Mesendoderm (in vitro differentiated cells): Measurements from ENCODE around the gene HIP1R.

Experiments
- DNase-seq: peaks from one replicate; pipeline ENCODE4 v3.0.0; 2013
- H2AK5ac ChIP-seq: 2 replicates; pipeline ENCODE4 v1.6.1; 2013; ENCODE audit warnings: low read length, inconsistent platforms
- H2BK120ac ChIP-seq: 2 replicates; pipeline ENCODE4 v1.6.1; 2013; ENCODE audit warnings: low read depth, mild to moderate bottlenecking, low read length, moderate library complexity, mixed read lengths
- H2BK15ac ChIP-seq: replicated peaks from 2 replicates; pipeline ENCODE4 v1.6.1; 2013; ENCODE audit warnings: low read depth, mild to moderate bottlenecking, moderate library complexity
- H2BK5ac ChIP-seq: 2 replicates; pipeline ENCODE4 v1.6.1; 2013; ENCODE audit warnings: low read length, inconsistent platforms
- H3K18ac ChIP-seq: 2 replicates; pipeline ENCODE4 v1.6.1; 2013; ENCODE audit warnings: mild to moderate bottlenecking, low read length, mixed read lengths
- H3K23ac ChIP-seq: one replicate; pipeline ENCODE4 v1.6.1; 2013; ENCODE audit warnings: low read length
- H3K27ac ChIP-seq: 2 replicates; pipeline ENCODE4 v1.5.1; 2013; ENCODE audit warnings: low read depth, mild to moderate bottlenecking, inconsistent platforms, low read length, moderate library complexity
- H3K27me3 ChIP-seq: 2 replicates; pipeline ENCODE4 v1.6.1; 2013; ENCODE audit warnings: low read length, control low read depth, mild to moderate bottlenecking, inconsistent platforms; ENCODE audit not compliant: insufficient read depth, poor library complexity
- H3K36me3 ChIP-seq: 2 replicates; pipeline ENCODE4 v1.6.1; 2013; ENCODE audit warnings: low read length, inconsistent platforms; ENCODE audit not compliant: control insufficient read depth, insufficient read depth
- H3K4ac ChIP-seq: one replicate; pipeline ENCODE4 v1.6.1; 2013; ENCODE audit warnings: low read depth, mild to moderate bottlenecking, low read length, moderate library complexity
- H3K4me1 ChIP-seq: 2 replicates; pipeline ENCODE4 v1.6.1; 2013; ENCODE audit warnings: low read depth, low read length, inconsistent platforms; ENCODE audit not compliant: control insufficient read depth
- H3K4me2 ChIP-seq: 2 replicates; pipeline ENCODE4 v1.6.1; 2013; ENCODE audit warnings: low read length
- H3K4me3 ChIP-seq: 2 replicates; pipeline ENCODE4 v1.5.1; 2013; ENCODE audit warnings: mild to moderate bottlenecking, low read length
- H3K56ac ChIP-seq: one replicate; pipeline ENCODE4 v1.6.1; 2013; ENCODE audit warnings: low read length
- H3K79me1 ChIP-seq: 2 replicates; pipeline ENCODE4 v1.6.1; 2013; ENCODE audit warnings: low read length, inconsistent platforms
- H3K79me2 ChIP-seq: 2 replicates; pipeline ENCODE4 v1.6.1; 2013; ENCODE audit warnings: mild to moderate bottlenecking, low read length; ENCODE audit not compliant: control insufficient read depth, insufficient read depth
- H3K9ac ChIP-seq: 2 replicates; pipeline ENCODE4 v1.6.1; 2013; ENCODE audit warnings: low read length, inconsistent platforms
- H4K5ac ChIP-seq: one replicate; pipeline ENCODE4 v1.6.1; 2013; ENCODE audit warnings: low read length
- H4K8ac ChIP-seq: one replicate; pipeline ENCODE4 v1.6.1; 2013; ENCODE audit warnings: low read depth, mild to moderate bottlenecking, control low read depth, low read length, moderate library complexity
- WGBS: extraction: QIAGEN DNeasy Blood & Tissue Kit; methylation state at CpG from one replicate; pipeline ENCODE4 v1.1.7; 2013; ENCODE audit warnings: low lambda C conversion rate, missing lambda C conversion rate; ENCODE audit not compliant: insufficient coverage; ENCODE audit errors: extremely low coverage; 5-methylcytosine and 5-hydroxymethylcytosine counted together

Gene HIP1R

DNA sequence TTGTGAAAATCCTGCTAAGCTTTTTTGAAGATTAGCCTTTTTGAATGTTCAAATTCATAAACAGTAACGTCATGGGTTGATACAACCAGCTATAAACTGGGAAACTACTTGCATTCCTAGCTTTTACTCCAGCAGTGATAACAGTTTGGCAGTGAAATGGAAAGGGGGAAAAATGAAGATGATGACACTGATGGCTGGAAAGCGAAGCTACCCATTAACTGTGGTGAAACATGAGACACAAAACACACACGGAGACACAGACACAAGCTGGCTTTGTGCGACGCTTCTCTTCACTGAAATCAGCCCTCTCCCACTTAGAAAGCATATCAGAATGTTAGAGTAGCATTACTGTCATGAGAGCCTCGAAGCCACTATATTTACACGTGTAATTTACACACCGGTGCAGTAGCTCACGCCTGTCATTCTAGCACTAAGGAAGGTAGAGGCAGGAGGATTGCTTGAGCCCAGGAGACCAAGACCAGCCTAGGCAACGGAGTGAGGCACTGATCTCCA lies 45.0 kb downstream of the HIP1R start:
- H3K4me3 ChIP-seq = no peak overlapping the region
- no CpG with 5 or more reads among the region's 10 CpGs for WGBS

DNA sequence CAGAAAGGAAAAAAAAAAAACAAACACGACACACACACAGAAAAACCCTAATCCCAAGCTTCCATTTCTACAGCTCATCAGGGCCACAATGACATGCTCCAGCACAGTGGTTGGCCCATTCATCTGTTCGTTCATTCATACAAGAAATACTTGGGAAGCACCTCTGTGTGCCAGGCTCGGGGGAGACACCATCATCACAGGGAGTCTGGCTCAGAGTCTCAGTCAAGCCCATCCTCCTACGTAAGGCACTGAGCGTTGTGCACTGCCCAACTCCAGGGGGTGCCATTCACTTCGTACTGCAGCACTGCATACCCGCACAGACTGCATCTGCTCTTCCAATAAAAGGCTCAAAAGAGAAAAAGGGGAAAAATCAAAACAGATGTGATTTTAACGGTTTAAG lies 45.4 kb downstream of the HIP1R start:
- DNase-seq = peak; percentile 62
- Histone ChIP-seq H4K5ac (no peak overlapping the region), H3K27me3 (peaks cover 2% of the 10 kb centered on the region), H3K56ac (peak overlapping the region; percentile 7), H2BK15ac (no peak overlapping the region), H3K4me1 (no peaks in the 10 kb centered on the region), H2AK5ac (no peak overlapping the region), H3K4me3 (no peak overlapping the region), H3K9ac (no peak overlapping the region), H3K23ac (no peak overlapping the region), H3K18ac (no peak overlapping the region), H3K27ac (no peak overlapping the region), H3K36me3 (no peaks in the 10 kb centered on the region), H4K8ac (no peak overlapping the region), H3K79me2 (no peaks in the 10 kb centered on the region), H3K79me1 (peaks cover 9% of the 10 kb centered on the region), H2BK5ac (no peak overlapping the region), H3K4ac (no peak overlapping the region), H3K4me2 (no peak overlapping the region), H2BK120ac (no peak overlapping the region)
- no CpG with 5 or more reads among the region's 8 CpGs for whole genome bisulfite sequencing

More for the DNA sequence above, 45.0 kb downstream of the HIP1R start:
- Histone ChIP-seq H4K8ac (no peak overlapping the region), H2AK5ac (no peak overlapping the region), H2BK15ac (no peak overlapping the region), H3K23ac (no peak overlapping the region), H3K4me2 (no peak overlapping the region), H2BK120ac (no peak overlapping the region), H3K4ac (no peak overlapping the region), H3K56ac (no peak overlapping the region), H3K27me3 (peaks cover 3% of the 10 kb centered on the region), H3K4me1 (no peaks in the 10 kb centered on the region), H2BK5ac (no peak overlapping the region), H4K5ac (no peak overlapping the region), H3K18ac (no peak overlapping the region), H3K27ac (no peak overlapping the region), H3K79me2 (no peaks in the 10 kb centered on the region), H3K79me1 (peaks cover 9% of the 10 kb centered on the region), H3K36me3 (no peaks in the 10 kb centered on the region), H3K9ac (no peak overlapping the region)
- DNase-seq = no peak

DNA sequence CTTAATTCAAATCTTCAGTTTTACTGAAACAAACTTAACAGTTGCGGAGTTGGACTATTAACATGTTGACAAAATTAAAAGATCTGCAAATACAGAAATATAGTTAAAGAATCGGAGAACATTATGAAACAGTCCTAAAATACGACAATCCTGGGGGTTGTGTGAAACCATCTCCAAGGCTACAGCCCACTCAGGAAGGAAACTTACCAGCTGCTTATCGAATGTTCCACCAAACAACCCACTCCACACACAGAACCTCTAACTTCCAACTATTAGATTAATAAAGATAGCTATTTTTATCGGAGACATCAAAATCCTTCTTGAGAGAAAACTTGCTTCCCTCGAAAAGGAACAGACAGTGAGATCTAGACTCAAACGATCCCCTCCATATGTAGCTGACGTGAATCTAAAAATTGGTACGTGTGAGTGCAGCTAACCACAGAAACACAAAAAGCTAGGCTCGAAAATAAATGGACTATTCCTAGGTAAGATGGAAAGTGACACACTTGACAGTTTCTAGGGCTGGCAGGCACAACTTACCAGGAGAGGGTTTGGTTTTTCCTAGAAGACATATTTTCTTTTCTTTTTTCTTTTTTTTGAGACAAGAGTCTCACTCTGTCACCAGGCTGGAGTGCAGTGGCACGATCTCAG lies 47.8 kb downstream of the HIP1R start:
- Histone ChIP-seq H4K8ac (no peak overlapping the region), H3K56ac (no peak overlapping the region), H2BK15ac (no peak overlapping the region), H2BK5ac (no peak overlapping the region), H3K36me3 (no peaks in the 10 kb centered on the region), H3K23ac (no peak overlapping the region), H3K4me1 (no peaks in the 10 kb centered on the region), H2AK5ac (no peak overlapping the region), H3K4me2 (no peak overlapping the region), H3K18ac (no peak overlapping the region), H3K9ac (no peak overlapping the region), H3K27me3 (peaks cover 2% of the 10 kb centered on the region), H3K79me2 (no peaks in the 10 kb centered on the region), H3K79me1 (peaks cover 15% of the 10 kb centered on the region), H4K5ac (no peak overlapping the region), H3K27ac (no peak overlapping the region), H3K4me3 (no peak overlapping the region), H3K4ac (no peak overlapping the region), H2BK120ac (no peak overlapping the region)
- DNase-seq = no peak
- WGBS = no CpG with 5 or more reads among the region's 11 CpGs

DNA sequence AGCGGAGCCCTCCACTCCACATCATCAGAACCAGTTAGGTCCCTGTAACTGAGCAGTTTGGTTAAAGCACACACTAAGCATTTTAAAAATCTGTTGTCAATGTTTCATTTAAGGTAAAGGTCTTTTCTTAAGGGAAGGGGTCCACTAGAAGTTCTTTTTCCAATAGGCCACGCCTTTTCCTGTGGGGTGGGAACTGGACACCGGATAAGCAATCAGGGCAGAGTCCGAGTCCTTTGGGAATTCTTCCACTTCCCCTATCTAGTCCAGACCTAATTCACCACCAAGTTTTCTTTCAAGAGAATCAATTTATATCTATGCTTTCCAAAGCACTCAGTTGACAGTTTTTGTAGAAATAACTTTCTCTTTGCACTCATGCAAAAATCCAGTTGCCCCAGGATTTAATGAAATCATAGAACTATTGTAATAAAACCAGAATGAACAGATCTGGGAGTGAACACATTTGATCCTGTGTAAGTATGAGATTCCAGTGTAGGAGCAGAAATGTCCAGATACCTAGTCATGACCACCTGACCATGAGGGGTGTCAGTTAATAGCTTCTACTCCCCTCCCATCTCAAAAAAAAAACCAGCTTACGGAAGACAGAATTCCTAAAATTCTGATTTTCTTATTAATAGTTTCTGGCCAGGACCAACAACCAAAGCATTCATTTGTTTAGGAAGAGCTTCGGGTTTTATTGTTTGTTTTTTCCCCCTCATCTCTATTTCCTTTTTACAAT lies 49.0 kb downstream of the HIP1R start:
- H3K4ac ChIP-seq = no peak overlapping the region

DNA sequence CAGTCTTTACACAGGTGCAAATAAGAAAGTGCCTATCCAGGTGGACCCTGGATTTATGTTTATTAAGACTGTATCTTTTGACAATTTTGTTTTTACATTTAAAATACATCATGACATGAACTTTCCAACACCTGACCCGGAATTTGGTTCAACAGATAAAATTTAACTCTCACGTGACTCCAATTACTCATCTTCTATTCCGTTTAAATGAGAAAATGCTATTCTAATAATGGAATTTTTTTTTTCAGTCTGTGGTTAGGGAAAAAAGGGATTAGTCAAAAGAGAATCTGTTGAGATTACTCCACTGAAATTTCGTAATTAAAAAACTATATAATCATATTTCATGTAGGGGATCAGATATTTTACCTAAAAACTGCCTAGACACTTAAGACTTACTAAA lies 49.6 kb downstream of the HIP1R start:
- Histone ChIP-seq H3K9ac (no peak overlapping the region), H3K79me1 (peaks cover 20% of the 10 kb centered on the region), H3K4me1 (peaks cover 3% of the 10 kb centered on the region), H3K18ac (no peak overlapping the region), H4K5ac (no peak overlapping the region), H2AK5ac (no peak overlapping the region), H3K4me3 (no peak overlapping the region), H4K8ac (no peak overlapping the region), H3K27ac (no peak overlapping the region), H3K4me2 (no peak overlapping the region), H3K36me3 (no peaks in the 10 kb centered on the region), H2BK15ac (no peak overlapping the region), H3K27me3 (no peaks in the 10 kb centered on the region), H3K4ac (no peak overlapping the region), H2BK120ac (no peak overlapping the region), H3K23ac (no peak overlapping the region), H3K56ac (no peak overlapping the region), H2BK5ac (no peak overlapping the region), H3K79me2 (no peaks in the 10 kb centered on the region)
- no peak for DNase-seq
- WGBS = no CpG with 5 or more reads among the region's 4 CpGs

More for the DNA sequence above, 49.0 kb downstream of the HIP1R start:
- no peak overlapping the region for H3K4me2 ChIP-seq
- no peak overlapping the region for H3K23ac ChIP-seq
- no peak for DNase-seq
- no peaks in the 10 kb centered on the region for H3K36me3 ChIP-seq
- H3K79me2 ChIP-seq = no peaks in the 10 kb centered on the region
- no peak overlapping the region for H2BK5ac ChIP-seq
- H3K27ac ChIP-seq = no peak overlapping the region
- H3K9ac ChIP-seq = no peak overlapping the region
- no peak overlapping the region for H4K5ac ChIP-seq
- no peak overlapping the region for H2BK120ac ChIP-seq
- peaks cover 19% of the 10 kb centered on the region for H3K79me1 ChIP-seq
- peaks cover 3% of the 10 kb centered on the region for H3K4me1 ChIP-seq
- H3K56ac ChIP-seq = no peak overlapping the region
- no peak overlapping the region for H2AK5ac ChIP-seq
- peaks cover 2% of the 10 kb centered on the region for H3K27me3 ChIP-seq
- H2BK15ac ChIP-seq = no peak overlapping the region
- H3K18ac ChIP-seq = no peak overlapping the region
- no peak overlapping the region for H3K4me3 ChIP-seq
- no CpG with 5 or more reads among the region's 6 CpGs for WGBS
- no peak overlapping the region for H4K8ac ChIP-seq
